Uterus (tissue), 2 donors: Measurements from ENCODE around the gene SPATA16.

ENCODE experiments used
- CTCF ChIP-seq, 4 experiments: fragments of 200-600 bp in 2 of 4; fragments of 450-650 bp in 2 of 4; sonication (generic) in 2 of 4; IDR thresholded peaks; one replicate each; pipeline ENCODE4 v1.5.1; 2016 to 2019; ENCODE audit warnings: antibody characterized with exemption in 4 of 4, mild to moderate bottlenecking in 2 of 4, moderate library complexity in 1 of 4
- POLR2A ChIP-seq, 2 donors: fragments of 450-650 bp; IDR thresholded peaks; one replicate each; pipeline ENCODE4 v1.6.1; 2016; ENCODE audit warnings: antibody characterized with exemption in 2 of 2, mild to moderate bottlenecking in 1 of 2, moderate library complexity in 1 of 2

GRCh38 chr3:172939651-172940293, 201.3 kb downstream of the SPATA16 start:
- TF ChIP-seq CTCF (IDR thresholded peaks at IDR 0.05) (no peak), POLR2A (IDR thresholded peaks at IDR 0.05) (no peak)
